DND-41 (cell line): ENCODE data around the gene COL4A2.
A peak's percentile ranks its signal among the peaks of the same experiment; 100 is the strongest.

Experiments used
- ATAC-seq: fragments of 200-7000 bp; cut with Tn5 transposase; 3 replicates; pipeline ENCODE4 v1.9.1; 2021; ENCODE audit warnings: low read depth; ENCODE audit not compliant: insufficient read depth
- DNase-seq: peaks from one replicate; pipeline ENCODE4 v3.0.0-alpha.2; 2020
- H2AFZ ChIP-seq: 2 replicates; pipeline ENCODE4 v1.6.0; 2012; ENCODE audit warnings: low read depth, low read length
- H3K27ac ChIP-seq: 2 replicates; pipeline ENCODE4 v1.5.1; 2012; ENCODE audit warnings: low read length, inconsistent platforms
- H3K27me3 ChIP-seq: fragments of 200-600 bp; sonication (generic); 2 replicates; pipeline ENCODE4 v1.6.0; 2012; ENCODE audit warnings: low read length, mild to moderate bottlenecking, inconsistent platforms; ENCODE audit not compliant: insufficient read depth, poor library complexity
- H3K36me3 ChIP-seq: 2 replicates; pipeline ENCODE4 v1.5.1; 2012; ENCODE audit warnings: low read length, inconsistent platforms; ENCODE audit not compliant: insufficient read depth
- H3K4me1 ChIP-seq: 2 replicates; pipeline ENCODE4 v1.5.1; 2012; ENCODE audit warnings: mild to moderate bottlenecking, low read length; ENCODE audit not compliant: insufficient read depth
- H3K4me2 ChIP-seq: 2 replicates; pipeline ENCODE4 v1.6.0; 2012; ENCODE audit warnings: mild to moderate bottlenecking, moderate library complexity, low read length, inconsistent platforms; ENCODE audit not compliant: insufficient read depth
- H3K4me3 ChIP-seq, 2 experiments: fragments of 200-600 bp in 1 of 2; shearing (Covaris generic) in 1 of 2; 2 replicates each; pipeline ENCODE4 v1.5.1; 2012 to 2016; ENCODE audit warnings: inconsistent platforms in 2 of 2, low read length in 2 of 2, mild to moderate bottlenecking in 2 of 2, low read depth in 1 of 2, moderate library complexity in 1 of 2
- H3K79me2 ChIP-seq: 2 replicates; pipeline ENCODE4 v1.6.0; 2012; ENCODE audit warnings: low read length, inconsistent platforms; ENCODE audit not compliant: insufficient read depth
- H3K9ac ChIP-seq: 2 replicates; pipeline ENCODE4 v1.6.0; 2012; ENCODE audit warnings: low read depth, mild to moderate bottlenecking, inconsistent platforms, low read length, moderate library complexity
- H3K9me3 ChIP-seq: 2 replicates; pipeline ENCODE4 v1.5.1; 2012; ENCODE audit warnings: low read length, moderate library complexity, mild to moderate bottlenecking, inconsistent platforms; ENCODE audit not compliant: insufficient read depth, severe bottlenecking
- H4K20me1 ChIP-seq: 2 replicates; pipeline ENCODE4 v1.6.0; 2012; ENCODE audit warnings: low read length; ENCODE audit not compliant: insufficient read depth
- EZH2 ChIP-seq: IDR thresholded peaks from 3 replicates; pipeline ENCODE4 v1.6.1; 2012; ENCODE audit warnings: borderline replicate concordance, low read depth, mild to moderate bottlenecking, moderate library complexity, low read length, inconsistent platforms; ENCODE audit not compliant: severe bottlenecking
- TF ChIP-seq, protein P1 (sequence below): IDR thresholded peaks from 2 replicates; pipeline ENCODE4 v1.5.1; 2012; ENCODE audit warnings: borderline replicate concordance, low read length, moderate library complexity, mild to moderate bottlenecking; ENCODE audit not compliant: poor library complexity, severe bottlenecking; ENCODE audit errors: extremely low read depth

COL4A2 gene

DNA sequence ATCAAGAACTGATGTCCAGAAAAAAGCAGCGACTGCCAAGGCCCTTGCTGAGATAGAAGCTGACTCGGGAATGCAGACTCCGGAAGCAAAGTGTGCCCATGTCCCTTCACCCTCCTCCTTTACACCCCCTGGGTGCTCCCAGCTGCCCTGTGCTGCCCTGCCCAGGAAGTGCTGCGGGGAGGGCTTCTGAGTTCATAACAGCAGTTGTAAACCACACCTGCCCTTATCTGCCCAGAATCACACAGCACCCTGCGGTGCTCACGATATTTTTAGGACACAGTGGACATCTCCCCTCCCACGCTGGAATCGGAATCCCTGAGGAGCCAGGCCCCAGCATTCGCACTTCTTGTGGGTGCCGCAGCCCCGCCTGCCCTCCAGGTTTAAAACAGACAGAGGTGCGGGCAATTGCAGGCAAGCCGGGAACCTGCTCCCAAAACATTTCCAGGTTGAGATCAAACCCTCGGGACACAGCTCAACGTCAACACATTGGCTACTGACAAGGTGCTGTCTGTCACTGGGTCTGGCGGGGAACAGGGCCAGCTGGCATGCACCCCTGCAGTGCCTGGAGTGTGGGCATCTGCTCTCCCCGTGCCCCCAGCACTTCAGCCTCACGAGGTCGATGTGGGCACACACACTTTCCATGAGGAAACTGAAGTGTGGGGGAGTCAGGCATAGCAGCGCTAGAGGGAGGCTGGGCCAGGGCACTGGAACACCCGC is 217.6 kb downstream of the COL4A2 start:
- no peak overlapping the region for H3K9ac ChIP-seq
- H4K20me1 ChIP-seq = peaks cover 24% of the 10 kb centered on the region
- no peak overlapping the region for H3K4me3 ChIP-seq
- no peaks in the 10 kb centered on the region for H3K36me3 ChIP-seq
- no peaks in the 10 kb centered on the region for H3K79me2 ChIP-seq
- ATAC-seq (no peak), DNase-seq (peak; percentile 6)
- H3K9me3 ChIP-seq = no peaks in the 10 kb centered on the region
- H3K27me3 ChIP-seq = peaks cover 7% of the 10 kb centered on the region
- no peaks in the 10 kb centered on the region for H3K4me1 ChIP-seq
- no peak overlapping the region for H3K27ac ChIP-seq
- no peak overlapping the region for H3K4me2 ChIP-seq
- H2AFZ ChIP-seq = no peak overlapping the region
- TF ChIP-seq, protein P1, sequence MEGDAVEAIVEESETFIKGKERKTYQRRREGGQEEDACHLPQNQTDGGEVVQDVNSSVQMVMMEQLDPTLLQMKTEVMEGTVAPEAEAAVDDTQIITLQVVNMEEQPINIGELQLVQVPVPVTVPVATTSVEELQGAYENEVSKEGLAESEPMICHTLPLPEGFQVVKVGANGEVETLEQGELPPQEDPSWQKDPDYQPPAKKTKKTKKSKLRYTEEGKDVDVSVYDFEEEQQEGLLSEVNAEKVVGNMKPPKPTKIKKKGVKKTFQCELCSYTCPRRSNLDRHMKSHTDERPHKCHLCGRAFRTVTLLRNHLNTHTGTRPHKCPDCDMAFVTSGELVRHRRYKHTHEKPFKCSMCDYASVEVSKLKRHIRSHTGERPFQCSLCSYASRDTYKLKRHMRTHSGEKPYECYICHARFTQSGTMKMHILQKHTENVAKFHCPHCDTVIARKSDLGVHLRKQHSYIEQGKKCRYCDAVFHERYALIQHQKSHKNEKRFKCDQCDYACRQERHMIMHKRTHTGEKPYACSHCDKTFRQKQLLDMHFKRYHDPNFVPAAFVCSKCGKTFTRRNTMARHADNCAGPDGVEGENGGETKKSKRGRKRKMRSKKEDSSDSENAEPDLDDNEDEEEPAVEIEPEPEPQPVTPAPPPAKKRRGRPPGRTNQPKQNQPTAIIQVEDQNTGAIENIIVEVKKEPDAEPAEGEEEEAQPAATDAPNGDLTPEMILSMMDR = no peak
- no peak for TF ChIP-seq EZH2

DNA sequence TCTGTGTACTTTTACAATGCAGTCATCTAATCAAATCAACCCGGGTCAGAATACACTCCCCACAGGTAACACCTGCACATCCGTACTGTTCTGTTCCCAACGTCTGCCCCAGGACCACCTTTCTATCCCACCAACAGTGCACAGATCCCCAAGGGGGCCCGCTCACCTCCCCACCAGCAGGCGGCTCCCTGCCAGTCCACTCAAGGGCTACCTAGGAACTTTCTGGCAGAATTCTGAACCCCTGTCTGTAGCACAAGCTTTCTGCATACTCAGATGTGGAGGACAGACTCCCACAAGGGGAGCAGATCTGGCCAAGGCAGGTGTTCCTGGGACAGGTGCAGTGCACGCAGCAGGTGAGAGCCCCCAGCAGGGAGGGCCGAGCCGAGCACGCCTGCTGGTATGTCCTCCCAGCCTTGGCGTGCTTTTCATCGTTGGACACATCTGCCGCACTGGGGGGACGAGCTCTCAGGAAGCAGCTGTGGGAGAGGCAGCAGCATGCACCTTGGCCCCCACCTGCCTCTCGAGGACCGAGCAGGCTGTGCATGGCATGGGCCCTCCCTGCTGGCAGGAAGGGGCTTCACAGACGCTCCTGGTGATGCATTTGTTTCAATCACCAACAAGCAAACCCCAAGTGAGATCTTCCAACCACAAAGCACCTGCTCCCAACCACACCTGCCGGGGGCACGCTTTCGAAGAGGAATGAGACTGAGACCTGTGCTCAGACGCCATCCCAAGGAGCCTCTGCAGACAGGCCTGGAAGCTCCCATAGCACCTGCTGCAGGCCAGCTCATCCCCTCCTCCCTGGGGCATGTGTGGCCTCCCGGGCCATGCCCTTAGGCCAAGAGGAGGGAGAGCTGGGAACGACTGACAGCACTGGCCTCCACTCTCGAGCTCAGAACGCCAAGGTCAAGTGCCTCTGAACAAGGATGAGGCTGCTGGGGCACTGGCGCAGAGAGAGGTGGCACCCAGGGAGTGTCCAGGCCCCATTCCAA is 218.5 kb downstream of the COL4A2 start:
- Histone ChIP-seq H3K36me3 (no peaks in the 10 kb centered on the region), H3K27me3 (peaks cover 7% of the 10 kb centered on the region), H3K9ac (no peak overlapping the region), H4K20me1 (peaks cover 20% of the 10 kb centered on the region), H3K4me3 (no peak overlapping the region), H3K4me1 (no peaks in the 10 kb centered on the region), H3K9me3 (no peaks in the 10 kb centered on the region), H3K27ac (no peak overlapping the region), H2AFZ (no peak overlapping the region), H3K4me2 (no peak overlapping the region), H3K79me2 (no peaks in the 10 kb centered on the region)
- ATAC-seq (0 out of 3 replicates have a peak, but pooled peaks have one; percentile 17), DNase-seq (peak; percentile 8)
- TF ChIP-seq EZH2 = no peak
- TF ChIP-seq, protein P1 = no peak

DNA sequence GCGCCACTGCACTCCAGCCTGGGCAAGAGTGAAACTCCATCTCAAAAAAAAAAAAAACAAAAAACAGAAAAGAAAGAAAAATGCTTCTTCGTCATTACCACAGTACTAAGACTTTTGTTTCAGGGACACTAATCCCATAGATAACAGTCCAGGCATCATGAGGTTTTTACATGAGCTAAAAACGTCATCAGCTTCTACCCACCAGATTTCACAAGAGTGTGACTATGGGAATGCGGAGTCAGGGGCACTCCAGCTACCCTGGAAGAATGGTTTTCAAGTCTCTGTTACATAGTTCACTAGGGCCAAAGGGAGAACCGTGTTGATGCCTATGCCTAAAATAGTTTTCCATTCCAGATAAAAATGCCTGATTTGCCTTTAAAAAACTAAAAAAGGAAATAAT is 221.3 kb downstream of the COL4A2 start:
- no peak overlapping the region for H3K9ac ChIP-seq
- TF ChIP-seq EZH2 = no peak
- TF ChIP-seq, protein P1 = no peak
- H3K4me2 ChIP-seq = no peak overlapping the region
- H3K27ac ChIP-seq = no peak overlapping the region
- DNase-seq (no peak), ATAC-seq (no peak)
- H3K27me3 ChIP-seq = peaks cover 7% of the 10 kb centered on the region
- H4K20me1 ChIP-seq = peaks cover 14% of the 10 kb centered on the region
- no peaks in the 10 kb centered on the region for H3K36me3 ChIP-seq
- H3K79me2 ChIP-seq = no peaks in the 10 kb centered on the region
- no peak overlapping the region for H3K4me3 ChIP-seq
- H2AFZ ChIP-seq = no peak overlapping the region
- no peaks in the 10 kb centered on the region for H3K9me3 ChIP-seq
- no peaks in the 10 kb centered on the region for H3K4me1 ChIP-seq
